Liver (tissue), 9 donors: ENCODE results near the gene IFT122. TPM values are rescaled to one million over a fixed set of nuclear protein-coding genes. Genes with fewer than 3 reads are reported as not detected.

ENCODE experiments used
- DNase-seq: peaks from one replicate; pipeline ENCODE4 v3.0.0-alpha.2; 2017; ENCODE audit warnings: low spot score
- H3K27ac ChIP-seq, 2 donors: one replicate each; pipeline ENCODE4 v1.7.0; 2013; ENCODE audit warnings: inconsistent platforms in 2 of 2, low read length in 2 of 2, control low read depth in 1 of 2, low read depth in 1 of 2, mild to moderate bottlenecking in 1 of 2
- H3K27me3 ChIP-seq, 4 donors: one replicate each; pipeline versions ENCODE4 v1.6.1 to v1.7.0; 2013; ENCODE audit warnings: low read length in 3 of 4, inconsistent platforms in 1 of 4, mild to moderate bottlenecking in 1 of 4, moderate library complexity in 1 of 4; ENCODE audit not compliant: control insufficient read depth in 4 of 4, insufficient read depth in 4 of 4
- H3K36me3 ChIP-seq, 4 donors: one replicate each; pipeline versions ENCODE4 v1.6.1 to v1.7.0; 2013; ENCODE audit warnings: low read length in 3 of 4, mild to moderate bottlenecking in 3 of 4, low read depth in 1 of 4, moderate library complexity in 1 of 4; ENCODE audit not compliant: control insufficient read depth in 4 of 4, insufficient read depth in 3 of 4
- H3K4me1 ChIP-seq, 4 donors: one replicate each; pipeline versions ENCODE4 v1.6.1 to v1.7.0; 2013; ENCODE audit warnings: low read length in 3 of 4, mild to moderate bottlenecking in 3 of 4, moderate library complexity in 1 of 4; ENCODE audit not compliant: control insufficient read depth in 4 of 4, insufficient read depth in 4 of 4
- H3K4me3 ChIP-seq, 3 donors: one replicate each; pipeline versions ENCODE4 v1.6.1 to v1.7.0; 2013; ENCODE audit warnings: low read length in 3 of 3, control low read depth in 1 of 3, low read depth in 1 of 3, mild to moderate bottlenecking in 1 of 3
- H3K9ac ChIP-seq, 2 donors: one replicate each; pipeline ENCODE4 v1.7.0; 2013; ENCODE audit warnings: low read length in 2 of 2, mild to moderate bottlenecking in 2 of 2, moderate library complexity in 2 of 2, control low read depth in 1 of 2, low read depth in 1 of 2
- H3K9me3 ChIP-seq, 4 donors: one replicate each; pipeline versions ENCODE4 v1.6.1 to v1.7.0; 2013; ENCODE audit warnings: low read length in 3 of 4; ENCODE audit not compliant: control insufficient read depth in 4 of 4
- GABPA ChIP-seq, 2 donors: IDR thresholded peaks in 1 of 2; conservative IDR thresholded peaks in 1 of 2; 2 replicates each; pipeline ENCODE4 v1.6.1; 2016; ENCODE audit warnings: antibody characterized with exemption in 2 of 2, mild to moderate bottlenecking in 1 of 2, moderate library complexity in 1 of 2
- HNF4A ChIP-seq, 2 donors: conservative IDR thresholded peaks; 2 replicates each; pipeline ENCODE4 v1.6.1; 2016; ENCODE audit warnings: antibody characterized with exemption in 2 of 2, mild to moderate bottlenecking in 2 of 2
- NR2F2 ChIP-seq: IDR thresholded peaks from 2 replicates; pipeline ENCODE4 v1.6.1; 2016; ENCODE audit warnings: antibody characterized with exemption
- REST ChIP-seq: IDR thresholded peaks from 2 replicates; pipeline ENCODE4 v1.6.1; 2016; ENCODE audit warnings: antibody characterized with exemption, mild to moderate bottlenecking
- RXRA ChIP-seq, 2 donors: IDR thresholded peaks; 2 replicates each; pipeline ENCODE4 v1.6.1; 2017 to 2018; ENCODE audit warnings: antibody characterized with exemption in 2 of 2, mild to moderate bottlenecking in 1 of 2
- SP1 ChIP-seq: IDR thresholded peaks from 2 replicates; pipeline ENCODE4 v1.6.1; 2018; ENCODE audit warnings: antibody characterized with exemption, mild to moderate bottlenecking
- YY1 ChIP-seq: IDR thresholded peaks from 2 replicates; pipeline ENCODE4 v1.6.1; 2016; ENCODE audit warnings: antibody characterized with exemption, mild to moderate bottlenecking
- WGBS: extraction: QIAGEN DNeasy Blood & Tissue Kit; methylation state at CpG from one replicate; pipeline ENCODE4 v1.1.7; 2013; 5-methylcytosine and 5-hydroxymethylcytosine counted together
- polyA plus RNA-seq, 2 donors: library from polyadenylated mRNA; stranded (reverse) in 1 of 2; unstranded in 1 of 2; fragments of 200-250 nt in 1 of 2; fragments of >200 nt in 1 of 2; fragmentation: Nextera tagmentation in 1 of 2; extraction: Ambion mirVana in 1 of 2; gene quantifications; one replicate each; pipeline versions ENCODE4 v1.2.1 to v1.2.3, GENCODE V29; 2013 to 2015
- total RNA-seq, 2 donors: library from RNA; depleted of rRNA; stranded (reverse); fragments of >200 nt; gene quantifications; one replicate each; pipeline ENCODE4 v1.2.3, GENCODE V29; 2014
- TF ChIP-seq, protein P1 (sequence below): IDR thresholded peaks from 2 replicates; pipeline ENCODE4 v1.6.1; 2016; ENCODE audit warnings: antibody characterized with exemption
- donor health status: healthy.
- donor health status: healthy.
- donor health status: healthy.
- donor health status: healthy.
- donor health status: healthy.

Gene IFT122
- total and polyA plus RNA-seq, 4 donors, result 3.3 to 25.8 (median 10.6) TPM

DNA sequence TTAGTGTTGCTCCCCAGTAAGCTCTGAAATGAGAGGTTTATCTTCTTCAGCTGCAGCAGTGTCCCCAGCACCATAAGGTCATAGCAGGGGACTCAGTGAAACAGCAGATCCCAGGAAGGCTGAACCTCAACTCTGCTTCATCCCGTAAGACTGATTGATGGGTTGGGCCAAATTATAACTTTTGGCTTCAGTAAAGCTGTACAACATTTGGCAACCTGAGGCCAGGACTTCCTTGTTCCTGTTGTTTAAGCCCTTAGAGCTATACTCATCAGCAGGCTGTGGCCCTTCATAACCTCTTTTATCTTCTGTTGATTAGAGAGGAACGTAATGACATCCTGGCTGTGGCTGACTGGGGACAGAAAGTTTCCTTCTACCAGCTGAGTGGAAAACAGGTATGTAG, 29.0 kb downstream of the IFT122 start:
- no peaks in the 10 kb centered on the region for H3K9me3 ChIP-seq
- peak in 1 of 2 donors; percentile 21 for TF ChIP-seq HNF4A (conservative IDR thresholded peaks at IDR 0.05)
- no peak for TF ChIP-seq GABPA (IDR thresholded peaks at IDR 0.05 in 1 of 2, conservative IDR thresholded peaks at IDR 0.05 in 1 of 2)
- TF ChIP-seq RXRA (IDR thresholded peaks at IDR 0.05), result peak in 1 of 2 donors; percentile 56
- peak; percentile 27 for TF ChIP-seq YY1
- TF ChIP-seq NR2F2, result peak; percentile 95
- peak; percentile 35 for TF ChIP-seq SP1
- no peak for DNase-seq
- no peaks in the 10 kb centered on the region for H3K36me3 ChIP-seq
- no peaks in the 10 kb centered on the region for H3K27me3 ChIP-seq
- no peak overlapping the region for H3K27ac ChIP-seq
- 22% methylated on average over 2 of the region's 2 CpGs for WGBS
- peaks cover 11 to 42% (median 30%) of the 10 kb centered on the region in 4 donors for H3K4me1 ChIP-seq
- H3K4me3 ChIP-seq, result no peak overlapping the region
- H3K9ac ChIP-seq, result no peak overlapping the region

DNA sequence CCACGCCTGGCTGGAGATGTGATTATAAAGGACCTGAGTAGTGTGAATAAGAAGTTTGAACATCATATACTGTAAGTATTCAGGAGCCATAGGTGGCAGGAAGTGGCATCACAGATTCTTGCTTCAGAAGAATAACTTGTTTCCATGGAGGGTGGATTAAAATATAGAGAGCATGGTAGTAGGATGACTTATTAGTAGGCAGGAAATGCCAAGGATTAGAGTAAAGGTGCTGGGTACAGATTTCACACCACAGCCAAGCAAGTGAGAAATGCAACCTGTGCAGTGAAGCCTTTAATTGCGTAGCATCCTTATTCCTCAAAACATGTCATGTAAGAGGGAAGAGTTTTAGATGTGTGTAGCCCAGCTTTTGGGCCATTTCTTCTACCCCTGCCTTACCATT, 30.8 kb downstream of the IFT122 start:
- peaks cover 11 to 42% (median 31%) of the 10 kb centered on the region in 4 donors for H3K4me1 ChIP-seq
- no peaks in the 10 kb centered on the region for H3K36me3 ChIP-seq
- DNase-seq, result no peak

More for the DNA sequence above, 30.8 kb downstream of the IFT122 start:
- no peaks in the 10 kb centered on the region for H3K9me3 ChIP-seq
- TF ChIP-seq, protein P1, sequence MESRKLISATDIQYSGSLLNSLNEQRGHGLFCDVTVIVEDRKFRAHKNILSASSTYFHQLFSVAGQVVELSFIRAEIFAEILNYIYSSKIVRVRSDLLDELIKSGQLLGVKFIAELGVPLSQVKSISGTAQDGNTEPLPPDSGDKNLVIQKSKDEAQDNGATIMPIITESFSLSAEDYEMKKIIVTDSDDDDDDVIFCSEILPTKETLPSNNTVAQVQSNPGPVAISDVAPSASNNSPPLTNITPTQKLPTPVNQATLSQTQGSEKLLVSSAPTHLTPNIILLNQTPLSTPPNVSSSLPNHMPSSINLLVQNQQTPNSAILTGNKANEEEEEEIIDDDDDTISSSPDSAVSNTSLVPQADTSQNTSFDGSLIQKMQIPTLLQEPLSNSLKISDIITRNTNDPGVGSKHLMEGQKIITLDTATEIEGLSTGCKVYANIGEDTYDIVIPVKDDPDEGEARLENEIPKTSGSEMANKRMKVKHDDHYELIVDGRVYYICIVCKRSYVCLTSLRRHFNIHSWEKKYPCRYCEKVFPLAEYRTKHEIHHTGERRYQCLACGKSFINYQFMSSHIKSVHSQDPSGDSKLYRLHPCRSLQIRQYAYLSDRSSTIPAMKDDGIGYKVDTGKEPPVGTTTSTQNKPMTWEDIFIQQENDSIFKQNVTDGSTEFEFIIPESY, result no peak
- TF ChIP-seq HNF4A (conservative IDR thresholded peaks at IDR 0.05) (no peak), SP1 (no peak), GABPA (IDR thresholded peaks at IDR 0.05 in 1 of 2, conservative IDR thresholded peaks at IDR 0.05 in 1 of 2) (no peak), REST (no peak)
- WGBS, result 98% methylated on average over 2 of the region's 2 CpGs
- no peak overlapping the region for H3K27ac ChIP-seq
- no peak overlapping the region for H3K4me3 ChIP-seq
- no peak overlapping the region for H3K9ac ChIP-seq
- no peaks in the 10 kb centered on the region for H3K27me3 ChIP-seq
